ENCODE results near the gene FRK. TPM values are rescaled to one million over a fixed set of nuclear protein-coding genes. Genes with fewer than 3 reads are reported as not detected.
"Not testable (repeated sequence)": the region's sequence is repeated elsewhere in the genome, so short reads cannot be mapped to it uniquely, and the experiment has no call there.

The FRK gene
- polyA plus RNA-seq, 4 donors, result 4.1 to 5.6 (median 4.6) TPM

GRCh38 chr6:116078522-116078921 is 17.8 kb upstream of the FRK start:
- DNase-seq (ENCODE audit: low read depth in 4 of 4, low spot score in 2 of 4), result no peak

DNA sequence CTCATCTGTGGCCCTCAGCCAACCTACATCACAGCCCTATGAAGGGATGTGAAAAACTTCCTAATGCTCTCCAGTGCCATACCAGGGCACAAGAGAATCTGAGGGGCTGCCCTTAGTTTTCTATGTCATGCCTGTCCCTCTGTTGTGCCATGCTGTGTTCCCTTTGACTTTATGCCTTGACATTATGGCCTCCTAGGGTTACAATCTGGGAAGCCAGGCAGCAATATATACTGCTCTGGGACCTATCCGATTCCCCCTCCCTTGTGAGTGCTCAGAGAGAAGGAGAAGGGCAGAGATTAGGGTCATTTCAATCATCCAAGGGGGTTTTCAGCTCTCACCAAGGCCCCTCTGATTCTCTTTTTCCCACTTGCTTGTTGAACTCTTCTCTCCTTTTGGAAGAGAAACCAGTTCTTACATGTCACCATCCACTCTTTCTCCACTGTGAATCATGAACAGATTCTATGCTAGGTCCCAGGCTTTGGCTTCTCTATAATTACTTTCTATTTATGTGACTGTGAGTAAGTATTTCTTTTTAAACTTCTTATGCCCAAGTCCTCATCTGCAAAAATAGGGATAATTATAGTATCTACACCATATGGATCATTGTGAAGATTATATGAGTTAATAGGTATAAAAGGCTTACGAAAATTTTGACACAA is 14.2 kb upstream of the FRK start:
- DNase-seq (ENCODE audit: low read depth in 4 of 4, low spot score in 2 of 4), result no peak

GRCh38 chr6:116073765-116074440 is 13.2 kb upstream of the FRK start:
- DNase-seq (ENCODE audit: low read depth in 4 of 4, low spot score in 2 of 4), result no peak

- no peak for DNase-seq (ENCODE audit: low read depth in 4 of 4, low spot score in 2 of 4)
Observed at GRCh38 chr6:116072368-116072767, 11.7 kb upstream of the FRK start.

GRCh38 chr6:116070616-116071389 is 10.1 kb upstream of the FRK start:
- no peak for DNase-seq (ENCODE audit: low read depth in 4 of 4, low spot score in 2 of 4)

GRCh38 chr6:116070101-116070500 is 9.4 kb upstream of the FRK start:
- no peak for DNase-seq (ENCODE audit: low read depth in 4 of 4, low spot score in 2 of 4)

DNA sequence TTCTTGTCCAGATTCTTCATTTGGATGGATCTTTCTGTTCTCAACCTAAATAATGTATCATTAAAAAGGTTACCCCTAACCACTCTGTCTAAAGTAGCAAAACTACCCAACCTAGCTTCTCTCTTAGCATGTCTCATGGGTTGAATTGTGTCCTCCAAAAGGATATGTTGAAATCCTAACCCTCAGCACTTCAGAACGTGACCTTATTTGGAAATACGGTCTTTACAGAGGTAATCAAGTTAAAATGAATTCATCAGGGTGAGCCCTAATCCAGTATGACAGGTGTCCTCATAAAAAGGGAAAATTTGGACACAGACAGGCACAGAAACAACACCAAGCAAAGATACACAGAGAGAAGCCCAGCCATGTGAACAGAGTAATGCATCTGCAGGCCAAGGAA is 6.1 kb upstream of the FRK start:
- no peak for DNase-seq (ENCODE audit: low read depth in 4 of 4, low spot score in 2 of 4)

GRCh38 chr6:116064666-116065065 is 4.0 kb upstream of the FRK start:
- no peak for DNase-seq (ENCODE audit: low read depth in 4 of 4, low spot score in 2 of 4)

GRCh38 chr6:116062496-116062895 is 1.8 kb upstream of the FRK start:
- DNase-seq (ENCODE audit: low read depth in 4 of 4, low spot score in 2 of 4), result no peak

GRCh38 chr6:116059713-116060571 is 749 bp downstream of the FRK start:
- DNase-seq (ENCODE audit: low read depth in 4 of 4, low spot score in 2 of 4), result peak in 1 of 4 donors; percentile 2

GRCh38 chr6:116057766-116058165 is 2.9 kb downstream of the FRK start:
- DNase-seq (ENCODE audit: low read depth in 4 of 4, low spot score in 2 of 4), result no peak

DNA sequence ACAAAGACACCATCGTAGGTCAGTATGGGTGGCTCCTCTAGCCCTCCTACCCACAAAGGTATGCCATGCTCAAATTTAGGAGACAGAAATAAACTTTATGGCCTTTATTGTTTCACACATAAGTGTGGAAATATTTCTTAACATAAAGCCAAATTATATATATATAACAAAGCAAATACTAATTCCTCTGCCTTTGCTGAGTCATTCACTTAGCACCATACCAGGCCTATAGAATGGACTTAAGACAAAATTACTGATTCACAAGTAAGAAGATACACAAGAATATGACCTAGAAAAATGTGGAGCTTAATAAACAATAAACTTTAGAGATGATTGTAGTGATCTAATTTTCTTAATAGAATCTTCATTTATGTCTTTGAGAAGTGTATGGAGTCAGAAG is 5.2 kb downstream of the FRK start:
- DNase-seq (ENCODE audit: low read depth in 4 of 4, low spot score in 2 of 4), result no peak

- no peak for DNase-seq (ENCODE audit: low read depth in 4 of 4, low spot score in 2 of 4)
Observed at GRCh38 chr6:116051244-116051643, 9.4 kb downstream of the FRK start.

DNA sequence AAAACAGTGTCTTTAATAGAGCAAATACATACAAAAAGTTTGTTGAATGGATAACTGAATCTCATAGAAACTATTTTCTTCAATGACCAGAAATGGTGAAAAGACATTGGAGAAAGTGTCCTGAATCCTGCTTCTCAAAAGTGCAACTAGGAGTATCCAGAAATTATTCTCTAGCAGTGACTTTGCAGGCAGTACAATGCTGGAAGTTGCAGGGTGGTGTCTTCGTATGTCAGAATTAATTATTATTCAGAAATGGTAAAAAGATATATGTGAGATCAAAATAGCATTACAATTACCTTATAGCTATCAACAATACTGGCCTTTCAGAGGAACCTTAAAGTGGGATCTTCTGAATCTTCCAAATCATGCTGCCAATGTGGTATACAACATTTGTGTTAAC is 10.0 kb downstream of the FRK start:
- DNase-seq (ENCODE audit: low read depth in 4 of 4, low spot score in 2 of 4), result no peak

DNA sequence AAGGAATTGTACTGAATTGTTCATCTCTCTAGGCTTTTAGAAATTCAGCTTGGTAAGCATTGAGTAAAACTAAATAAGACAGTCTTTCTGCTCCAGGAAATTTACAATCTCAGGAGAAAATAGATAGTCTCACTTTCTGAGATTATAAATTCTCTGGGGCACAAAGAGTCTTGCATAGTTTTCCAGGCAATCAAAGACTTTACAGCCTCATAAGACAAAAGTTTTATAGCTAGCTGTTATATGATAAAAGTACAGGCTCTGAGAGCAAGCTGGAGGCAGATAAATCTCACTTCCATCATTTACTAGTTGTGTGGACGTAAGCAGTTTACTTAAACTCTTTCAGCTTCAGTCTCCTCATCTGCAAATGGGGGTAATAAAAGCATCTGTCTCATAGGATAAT is 11.4 kb downstream of the FRK start:
- DNase-seq (ENCODE audit: low read depth in 4 of 4, low spot score in 2 of 4), result no peak

- DNase-seq (ENCODE audit: low read depth in 4 of 4, low spot score in 2 of 4), result no peak
Observed at GRCh38 chr6:116047173-116047933, 13.3 kb downstream of the FRK start.

- DNase-seq (ENCODE audit: low read depth in 4 of 4, low spot score in 2 of 4), result no peak
Observed at GRCh38 chr6:116046737-116047136, 14.0 kb downstream of the FRK start.

DNA sequence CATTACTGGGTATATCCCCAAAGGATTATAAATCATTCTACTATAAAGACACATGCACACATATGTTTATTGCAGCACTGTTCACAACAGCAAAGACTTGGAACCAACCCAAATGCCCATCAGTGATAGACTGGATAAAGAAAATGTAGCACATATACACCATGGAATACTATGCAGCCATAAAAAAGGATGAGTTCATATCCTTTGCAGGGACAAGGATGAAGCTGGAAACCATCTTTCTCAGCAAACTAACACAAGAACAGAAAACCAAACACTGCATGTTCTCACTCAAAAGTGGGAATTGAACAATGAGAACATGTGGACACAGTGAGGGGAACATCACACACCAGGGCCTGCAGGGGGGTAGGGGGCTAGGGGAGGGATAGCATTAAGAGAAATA is 14.4 kb downstream of the FRK start:
- not testable (repeated sequence) for DNase-seq (ENCODE audit: low read depth in 4 of 4, low spot score in 2 of 4)

- no peak for DNase-seq (ENCODE audit: low read depth in 4 of 4, low spot score in 2 of 4)
Observed at GRCh38 chr6:116041934-116042333, 18.8 kb downstream of the FRK start.

DNA sequence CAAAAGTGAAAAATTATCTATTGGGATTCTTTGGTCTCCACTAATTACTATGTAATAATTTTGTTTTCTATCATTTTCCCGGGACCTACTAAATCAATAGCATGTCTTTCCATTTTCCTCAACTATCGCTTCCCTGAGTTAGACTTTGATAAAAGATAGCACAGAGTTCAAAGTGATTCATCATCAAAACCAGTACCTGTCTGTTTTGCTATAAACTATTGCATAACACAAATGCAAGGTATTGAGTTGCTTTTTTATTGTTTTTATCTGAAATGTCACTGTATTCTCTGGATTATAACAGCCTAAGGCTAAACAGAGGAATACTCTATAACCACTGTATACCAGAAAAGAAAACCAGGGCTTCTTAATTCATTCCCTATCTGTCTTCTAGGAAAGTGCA is 19.7 kb downstream of the FRK start:
- DNase-seq (ENCODE audit: low read depth in 4 of 4, low spot score in 2 of 4), result no peak
